K562 (cell line): Measurements from ENCODE around the gene PPT2. TPM values are rescaled to one million over a fixed set of nuclear protein-coding genes. Genes with fewer than 3 reads are reported as not detected.

Experiments
- ASH1L ChIP-seq: fragments of 450-650 bp; IDR thresholded peaks from 2 replicates; pipeline ENCODE4 v1.6.1; 2018; ENCODE audit warnings: borderline replicate concordance, mild to moderate bottlenecking, low read depth; ENCODE audit not compliant: partially characterized antibody
- BRD9 ChIP-seq: fragments of 450-650 bp; IDR thresholded peaks from 2 replicates; pipeline ENCODE4 v1.6.1; 2018; ENCODE audit warnings: low read depth; ENCODE audit not compliant: partially characterized antibody
- CBX3 ChIP-seq, 2 experiments: IDR thresholded peaks; 1 replicate in 1 of 2; 2 replicates in 1 of 2; pipeline ENCODE4 v1.6.1; 2012; ENCODE audit warnings: inconsistent platforms in 2 of 2, low read length in 2 of 2, borderline replicate concordance in 1 of 2, control low read depth in 1 of 2
- FOXJ2 ChIP-seq: fragments of 200-800 bp; sonication (Bioruptor generic); IDR thresholded peaks from 2 replicates; pipeline ENCODE4 v1.6.1; 2016; ENCODE audit warnings: missing genetic modification characterization, missing compliant biosample characterization
- MAX ChIP-seq: sonication (generic); formaldehyde crosslinking; IDR thresholded peaks from 2 replicates; pipeline ENCODE4 v1.9.0; 2022; ENCODE audit warnings: mild to moderate bottlenecking, missing genetic modification reagents
- MBD2 ChIP-seq: sonication (generic); IDR thresholded peaks from 2 replicates; pipeline ENCODE4 v1.6.1; 2016; ENCODE audit warnings: low read depth, borderline replicate concordance
- MCM2 ChIP-seq: fragments of 450-650 bp; IDR thresholded peaks from 2 replicates; pipeline ENCODE4 v1.6.1; 2017; ENCODE audit warnings: low read depth, mild to moderate bottlenecking
- MCM7 ChIP-seq, 2 experiments: fragments of 450-650 bp; IDR thresholded peaks; 2 replicates each; pipeline ENCODE4 v1.6.1; 2016 to 2018
- MEF2D ChIP-seq: conservative IDR thresholded peaks from 2 replicates; pipeline ENCODE4 v1.6.1; 2016; ENCODE audit warnings: low read depth, missing genetic modification characterization, missing compliant biosample characterization
- POLR2H ChIP-seq: IDR thresholded peaks from 2 replicates; pipeline ENCODE4 v1.6.1; 2016; ENCODE audit warnings: missing genetic modification characterization, low read depth, mild to moderate bottlenecking, control low read depth, missing compliant biosample characterization, moderate library complexity
- RBM14 ChIP-seq: fragments of 200-400 bp; formaldehyde crosslinking; IDR thresholded peaks from 2 replicates; pipeline ENCODE4 v1.6.1; 2018; ENCODE audit warnings: low read depth, mild to moderate bottlenecking, low read length, moderate library complexity, borderline replicate concordance; ENCODE audit not compliant: insufficient read depth
- RCOR1 ChIP-seq, 2 experiments: IDR thresholded peaks; 2 replicates each; pipeline ENCODE4 v1.6.1; 2012; ENCODE audit warnings: low read depth in 2 of 2, low read length in 2 of 2, borderline replicate concordance in 1 of 2, improper control_type of control experiment in 1 of 2
- RFX5 ChIP-seq: IDR thresholded peaks from 2 replicates; pipeline ENCODE4 v1.6.1; 2011; ENCODE audit warnings: low read depth, mild to moderate bottlenecking, improper control_type of control experiment, low read length
- SMAD1 ChIP-seq: fragments of 150-350 bp; IDR thresholded peaks from 2 replicates; pipeline ENCODE4 v1.6.1; 2014; ENCODE audit warnings: low read length, low read depth; ENCODE audit not compliant: partially characterized antibody
- SMAD2 ChIP-seq: fragments of 150-350 bp; IDR thresholded peaks from 2 replicates; pipeline ENCODE4 v1.6.1; 2014; ENCODE audit warnings: low read depth, mild to moderate bottlenecking, low read length
- SMARCA5 ChIP-seq: fragments of 450-650 bp; IDR thresholded peaks from 2 replicates; pipeline ENCODE4 v1.6.1; 2016
- SP1 ChIP-seq: sonication (generic); formaldehyde crosslinking; IDR thresholded peaks from 2 replicates; pipeline ENCODE4 v1.8.1; 2022; ENCODE audit warnings: mild to moderate bottlenecking, missing genetic modification reagents
- TSHZ1 ChIP-seq: fragments of 250-450 bp; sonication (Bioruptor Pico); IDR thresholded peaks from 2 replicates; pipeline ENCODE4 v1.4.0; 2020; ENCODE audit warnings: mild to moderate bottlenecking, moderate library complexity
- ZNF143 ChIP-seq: sonication (generic); formaldehyde crosslinking; IDR thresholded peaks from 2 replicates; pipeline ENCODE4 v1.9.0; 2022; ENCODE audit warnings: mild to moderate bottlenecking, missing genetic modification reagents
- ZNF280B ChIP-seq: fragments of 250-450 bp; sonication (Bioruptor Pico); IDR thresholded peaks from 2 replicates; pipeline ENCODE4 v1.5.1; 2021; ENCODE audit warnings: mild to moderate bottlenecking
- ZNF395 ChIP-seq: fragments of 200-800 bp; sonication (Bioruptor generic); IDR thresholded peaks from 2 replicates; pipeline ENCODE4 v1.6.1; 2017; ENCODE audit warnings: missing genetic modification characterization, missing compliant biosample characterization
- ZNF699 ChIP-seq: fragments of 250-450 bp; sonication (Bioruptor Pico); IDR thresholded peaks from 2 replicates; pipeline ENCODE4 v1.8.0; 2021; ENCODE audit warnings: mild to moderate bottlenecking, moderate library complexity; ENCODE audit not compliant: insufficient replicate concordance
- polyA plus RNA-seq, 8 experiments: library from polyadenylated mRNA; depleted of rRNA in 4 of 8; stranded (reverse) in 5 of 8; unstranded in 3 of 8; fragments of >200 nt; fragmentation: Nextera tagmentation in 2 of 8; fragmentation: Illumina TruSeq in 1 of 8; extraction: Ambion mirVana in 2 of 8; extraction: Trizol in 1 of 8; gene quantifications; 2 replicates each; pipeline versions ENCODE4 v1.2.1 to v1.2.3, GENCODE V29; 2011 to 2014; ENCODE audit warnings: inconsistent platforms in 1 of 8, missing spikeins in 1 of 8
- total RNA-seq, 7 experiments: library from RNA; depleted of rRNA in 6 of 7; stranded (reverse); fragments of >200 nt in 6 of 7; fragmentation: Illumina TruSeq in 2 of 7; extraction: Trizol in 2 of 7; gene quantifications; 2 replicates each; pipeline versions ENCODE4 v1.2.1 to v1.2.3, GENCODE V29; 2011 to 2021; ENCODE audit warnings: low replicate concordance in 1 of 7

The PPT2 gene
- total and polyA plus RNA-seq, 9 of the 15 experiments (the other 6 are each of a cell fraction or from before 2014, with no cell fraction given), result 27.4 to 98.8 (median 69.9) TPM

- TF ChIP-seq ASH1L (peak; percentile 15), SMARCA5 (peak; percentile 77), MCM7 (IDR thresholded peaks at IDR 0.05) (no peak), BRD9 (peak; percentile 94), MCM2 (no peak), TSHZ1 (no peak), ZNF280B (CRISPR knock-in tag) (no peak), RBM14 (no peak), ZNF143 (CRISPR knock-in tag) (no peak), SMAD2 (no peak), MBD2 (no peak; the same call in 1 of the 2 replicates), FOXJ2 (no peak), ZNF395 (CRISPR knock-in tag) (no peak; the same call in 1 of the 2 replicates), ZNF699 (CRISPR knock-in tag) (no peak), MEF2D (tag) (peak; percentile 50; the same call in 1 of the 2 replicates), SP1 (CRISPR knock-in tag) (no peak), POLR2H (tag) (no peak; the same call in 1 of the 2 replicates), SMAD1 (peak; percentile 60), RCOR1 (IDR thresholded peaks at IDR 0.05; ENCODE audit: borderline replicate concordance in 1 of 2, low read depth in 2 of 2, low read length in 2 of 2) (peak in 1 of 2 experiments; percentile 16; a peak in 1 of 4 replicates), MAX (CRISPR knock-in tag) (no peak), CBX3 (IDR thresholded peaks at IDR 0.05; ENCODE audit: borderline replicate concordance in 1 of 2, low read length in 2 of 2) (no peak), RFX5 (no peak)
Measured at GRCh38 chr6:32194825-32195651, 41.1 kb downstream of the PPT2 start (continued).
